Endometrium (tissue), 2 donors: ENCODE measurements around the gene MGMT.

Source experiments
- FAIRE-seq: peaks from 2 replicates; lab custom pipeline; 2012; peaks lifted over from hg19 to GRCh38; lab: Jason Lieb, UNC
- donor health status: control.
- donor health status: control.

MGMT gene

GRCh38 chr10:129544205-129545202 lies 77.5 kb downstream of the MGMT start:
- no peak for FAIRE-seq

GRCh38 chr10:129545261-129545660 lies 78.2 kb downstream of the MGMT start:
- FAIRE-seq = no peak

GRCh38 chr10:129546106-129546505 lies 79.1 kb downstream of the MGMT start:
- no peak for FAIRE-seq

- no peak for FAIRE-seq
These were observed 80.6 kb downstream of the MGMT start for GRCh38 chr10:129547608-129548007.

- no peak for FAIRE-seq
These were observed 81.6 kb downstream of the MGMT start for GRCh38 chr10:129548600-129548999.

- FAIRE-seq = no peak
These were observed 83.0 kb downstream of the MGMT start for GRCh38 chr10:129550076-129550475.

- no peak for FAIRE-seq
These were observed 83.6 kb downstream of the MGMT start for GRCh38 chr10:129550658-129551057.

GRCh38 chr10:129552119-129552518 lies 85.1 kb downstream of the MGMT start:
- FAIRE-seq = no peak

- no peak for FAIRE-seq
These were observed 86.9 kb downstream of the MGMT start for GRCh38 chr10:129553928-129554327.

- no peak for FAIRE-seq
These were observed 89.3 kb downstream of the MGMT start for GRCh38 chr10:129556316-129556715.

GRCh38 chr10:129560361-129560760 lies 93.3 kb downstream of the MGMT start:
- no peak for FAIRE-seq

- FAIRE-seq = no peak
These were observed 95.4 kb downstream of the MGMT start for GRCh38 chr10:129562487-129562886.

GRCh38 chr10:129564923-129565322 lies 97.9 kb downstream of the MGMT start:
- no peak for FAIRE-seq

GRCh38 chr10:129568583-129569344 lies 101.7 kb downstream of the MGMT start:
- no peak for FAIRE-seq

- FAIRE-seq = no peak
These were observed 103.1 kb downstream of the MGMT start for GRCh38 chr10:129570185-129570584.

GRCh38 chr10:129579228-129579627 lies 112.2 kb downstream of the MGMT start:
- no peak for FAIRE-seq

- FAIRE-seq = no peak
These were observed 113.0 kb downstream of the MGMT start for GRCh38 chr10:129580010-129580409.

- FAIRE-seq = no peak
These were observed 113.9 kb downstream of the MGMT start for GRCh38 chr10:129580901-129581300.

- FAIRE-seq = no peak
These were observed 114.9 kb downstream of the MGMT start for GRCh38 chr10:129581827-129582411.

GRCh38 chr10:129583831-129584230 lies 116.8 kb downstream of the MGMT start:
- no peak for FAIRE-seq

GRCh38 chr10:129586898-129587443 lies 119.9 kb downstream of the MGMT start:
- no peak for FAIRE-seq

GRCh38 chr10:129589546-129589945 lies 122.5 kb downstream of the MGMT start:
- no peak for FAIRE-seq
